G401 (cell line): ENCODE data around the gene HPS3. TPM values are rescaled to one million over a fixed set of nuclear protein-coding genes. Genes with fewer than 3 reads are reported as not detected.
"Not testable (repeated sequence)": the region's sequence is repeated elsewhere in the genome, so short reads cannot be mapped to it uniquely, and the experiment has no call there.

ENCODE experiments used
- DNase-seq: peaks from one replicate; pipeline ENCODE4 v3.0.0-alpha.2; 2015; ENCODE audit warnings: low spot score
- in situ Hi-C: cut with HindIII; loops from 2 replicates; pipeline ENCODE4 v1.10.0; 2016; ENCODE audit warnings: low sequenced_read_pairs, mixed read lengths
- total RNA-seq: library from RNA; depleted of rRNA; stranded (reverse); fragments of >200 nt; shearing (Covaris generic); gene quantifications from 2 replicates; pipeline ENCODE4 v1.2.3, GENCODE V29; 2014; rRNA removed

Gene HPS3
- total RNA-seq, 1 experiment from 2014 or later: 110 TPM

- DNase-seq: no peak
- in situ Hi-C loops: no loop called here
Observed at GRCh38 chr3:149217347-149217746, 87.9 kb downstream of the HPS3 start.

GRCh38 chr3:149219380-149220121 lies 90.1 kb downstream of the HPS3 start:
- in situ Hi-C loops, DNase-seq: not testable (repeated sequence)

GRCh38 chr3:149221783-149222517 lies 92.5 kb downstream of the HPS3 start, which contains the start of gene CP:
Gene CP (minus strand): TSS chr3:149221829. CDS start chr3:149221792, 37 bp downstream.
- DNase-seq: peak; percentile 30
- in situ Hi-C loops: no loop called here

Other genes starting within 250 kb of the HPS3 start
- 120 and 135 TPM in 2 replicates for gene GYG1, start 138.1 kb upstream of the HPS3 start, total RNA-seq
- gene HLTF, start 43.1 kb upstream of the HPS3 start, total RNA-seq: 51.9 and 81.1 TPM in 2 replicates
- gene CP, start 92.2 kb downstream of the HPS3 start, total RNA-seq: 93.2 and 119 TPM in 2 replicates
- gene TM4SF18, start 204.0 kb downstream of the HPS3 start, total RNA-seq: 13.4 and 36.7 TPM in 2 replicates
- gene TM4SF1, start 248.0 kb downstream of the HPS3 start, total RNA-seq: 1,040 and 1,132 TPM in 2 replicates